ENCODE results near the gene FANCI. TPM values are rescaled to one million over a fixed set of nuclear protein-coding genes. Genes with fewer than 3 reads are reported as not detected.
"Not testable (repeated sequence)": the region's sequence is repeated elsewhere in the genome, so short reads cannot be mapped to it uniquely, and the experiment has no call there.

FANCI gene
- total RNA-seq, 1 donor from 2014 or later: 133 TPM

- H3K9ac ChIP-seq: no peak overlapping the region
- no peaks in the 10 kb centered on the region for H3K36me3 ChIP-seq
- H2AFZ ChIP-seq (replicated peaks): peak overlapping the region; percentile 81
- no peak for TF ChIP-seq EZH2phosphoT487 (IDR thresholded peaks at IDR 0.05)
- no peak for TF ChIP-seq CTCF (IDR thresholded peaks at IDR 0.05)
- TF ChIP-seq EZH2 (IDR thresholded peaks at IDR 0.05): no peak
- H4K20me1 ChIP-seq (ENCODE audit: low read depth): no peaks in the 10 kb centered on the region
- H3K4me1 ChIP-seq: peaks cover 16% of the 10 kb centered on the region
- Mint-ChIP-seq H3K27me3 (ENCODE audit: insufficient read depth, low read depth) (peaks cover 4% of the 10 kb centered on the region), H3K36me3 (no peaks in the 10 kb centered on the region), H3K27ac (no peak overlapping the region), H3K9me3 (no peaks in the 10 kb centered on the region), H3K4me1 (peaks cover 10% of the 10 kb centered on the region), H3K4me3 (no peak overlapping the region)
- H3K27ac ChIP-seq: no peak overlapping the region
- no peaks in the 10 kb centered on the region for H3K27me3 ChIP-seq
- peak; percentile 21 for DNase-seq (ENCODE audit: low spot score)
- no peaks in the 10 kb centered on the region for H3K79me2 ChIP-seq (ENCODE audit: low read depth)
- no peak overlapping the region for H3K4me2 ChIP-seq
- peaks cover 1% of the 10 kb centered on the region for H3F3A ChIP-seq (ENCODE audit: low read depth)
- H3K4me3 ChIP-seq: no peak overlapping the region
- no peaks in the 10 kb centered on the region for H3K9me3 ChIP-seq (ENCODE audit: low read depth)
These were observed 16.4 kb upstream of the FANCI start for GRCh38 chr15:89227425-89227824.

GRCh38 chr15:89230277-89230676 is 13.5 kb upstream of the FANCI start:
- no peaks in the 10 kb centered on the region for H3K36me3 ChIP-seq
- H3K4me3 Mint-ChIP-seq: no peak overlapping the region
- H3K27me3 Mint-ChIP-seq (ENCODE audit: insufficient read depth, low read depth): peaks cover 2% of the 10 kb centered on the region
- peaks cover 11% of the 10 kb centered on the region for H3K4me1 ChIP-seq
- no peak overlapping the region for H3K4me2 ChIP-seq
- peaks cover 4% of the 10 kb centered on the region for H3K27me3 ChIP-seq
- H3K9me3 ChIP-seq (ENCODE audit: low read depth): no peaks in the 10 kb centered on the region
- peaks cover 5% of the 10 kb centered on the region for H3K4me1 Mint-ChIP-seq
- no peak overlapping the region for H3K27ac ChIP-seq
- H3K9me3 Mint-ChIP-seq: no peaks in the 10 kb centered on the region
- H3K79me2 ChIP-seq (ENCODE audit: low read depth): no peaks in the 10 kb centered on the region
- no peaks in the 10 kb centered on the region for H3F3A ChIP-seq (ENCODE audit: low read depth)
- no peak overlapping the region for H3K27ac Mint-ChIP-seq
- TF ChIP-seq EZH2 (IDR thresholded peaks at IDR 0.05): no peak
- TF ChIP-seq CTCF (IDR thresholded peaks at IDR 0.05): no peak
- TF ChIP-seq EZH2phosphoT487 (IDR thresholded peaks at IDR 0.05): no peak
- no peak overlapping the region for H3K4me3 ChIP-seq
- no peaks in the 10 kb centered on the region for H3K36me3 Mint-ChIP-seq
- no peak overlapping the region for H3K9ac ChIP-seq
- no peaks in the 10 kb centered on the region for H4K20me1 ChIP-seq (ENCODE audit: low read depth)
- DNase-seq (ENCODE audit: low spot score): no peak
- peak overlapping the region; percentile 5 for H2AFZ ChIP-seq (replicated peaks)

GRCh38 chr15:89231832-89232231 is 11.9 kb upstream of the FANCI start:
- H3K27ac Mint-ChIP-seq: no peak overlapping the region
- H3K36me3 Mint-ChIP-seq: no peaks in the 10 kb centered on the region
- Histone ChIP-seq H3K4me1 (peaks cover 7% of the 10 kb centered on the region), H3K9ac (no peak overlapping the region), H3F3A (ENCODE audit: low read depth) (no peaks in the 10 kb centered on the region), H3K4me3 (no peak overlapping the region), H3K9me3 (ENCODE audit: low read depth) (no peaks in the 10 kb centered on the region), H3K79me2 (ENCODE audit: low read depth) (no peaks in the 10 kb centered on the region), H3K36me3 (no peaks in the 10 kb centered on the region), H3K4me2 (no peak overlapping the region), H3K27me3 (peaks cover 5% of the 10 kb centered on the region), H4K20me1 (ENCODE audit: low read depth) (no peaks in the 10 kb centered on the region), H2AFZ (replicated peaks) (no peak overlapping the region), H3K27ac (no peak overlapping the region)
- DNase-seq (ENCODE audit: low spot score): no peak
- H3K9me3 Mint-ChIP-seq: no peaks in the 10 kb centered on the region
- no peak overlapping the region for H3K4me3 Mint-ChIP-seq
- peaks cover 2% of the 10 kb centered on the region for H3K27me3 Mint-ChIP-seq (ENCODE audit: insufficient read depth, low read depth)
- H3K4me1 Mint-ChIP-seq: peaks cover 5% of the 10 kb centered on the region
- TF ChIP-seq EZH2 (IDR thresholded peaks at IDR 0.05) (no peak), EZH2phosphoT487 (IDR thresholded peaks at IDR 0.05) (no peak), CTCF (IDR thresholded peaks at IDR 0.05) (no peak)

GRCh38 chr15:89239883-89240810 is 3.6 kb upstream of the FANCI start:
- not testable (repeated sequence) for H2AFZ ChIP-seq (replicated peaks); H3K27ac ChIP-seq; H3K27ac Mint-ChIP-seq; H3K4me1 Mint-ChIP-seq; H3F3A ChIP-seq (ENCODE audit: low read depth); H4K20me1 ChIP-seq (ENCODE audit: low read depth); H3K4me2 ChIP-seq; H3K36me3 ChIP-seq; H3K4me3 Mint-ChIP-seq; H3K27me3 Mint-ChIP-seq (ENCODE audit: insufficient read depth, low read depth); H3K9me3 Mint-ChIP-seq; H3K9ac ChIP-seq; H3K36me3 Mint-ChIP-seq; DNase-seq (ENCODE audit: low spot score); H3K27me3 ChIP-seq; H3K4me3 ChIP-seq; H3K9me3 ChIP-seq (ENCODE audit: low read depth)
- H3K4me1 ChIP-seq: peaks cover 11% of the 10 kb centered on the region
- H3K79me2 ChIP-seq (ENCODE audit: low read depth): peaks cover 12% of the 10 kb centered on the region

Data from neural progenitor cell (in vitro differentiated cells).